Bronchial epithelial cell (primary cell): ENCODE data around the gene CREBL2. TPM values are rescaled to one million over a fixed set of nuclear protein-coding genes. Genes with fewer than 3 reads are reported as not detected.
"Not testable (repeated sequence)": the region's sequence is repeated elsewhere in the genome, so short reads cannot be mapped to it uniquely, and the experiment has no call there.

Experiments
- DNase-seq: peaks from one replicate; pipeline ENCODE4 v3.0.0-alpha.2; 2010; ENCODE audit warnings: low read depth
- FAIRE-seq: peaks from 2 replicates; lab custom pipeline; 2011; peaks lifted over from hg19 to GRCh38; lab: Jason Lieb, UNC
- H3K27me3 ChIP-seq: 2 replicates; pipeline ENCODE4 v1.5.1; 2011; ENCODE audit warnings: low read length; ENCODE audit not compliant: control insufficient read depth, insufficient read depth
- H3K36me3 ChIP-seq: 2 replicates; pipeline ENCODE4 v1.5.1; 2011; ENCODE audit warnings: low read length; ENCODE audit not compliant: control insufficient read depth, insufficient read depth
- H3K4me3 ChIP-seq: 2 replicates; pipeline ENCODE4 v1.5.1; 2011; ENCODE audit warnings: mild to moderate bottlenecking, low read depth, low read length, control low read depth
- total RNA-seq: library from RNA; depleted of rRNA; stranded (reverse); fragments of >200 nt; gene quantifications from 2 replicates; pipeline ENCODE4 v1.2.1, GENCODE V29; 2014
- TF ChIP-seq, protein P1 (sequence below): IDR thresholded peaks from 2 replicates; pipeline ENCODE4 v1.5.1; 2011; ENCODE audit warnings: mild to moderate bottlenecking, moderate library complexity, low read length, control low read depth, inconsistent platforms; ENCODE audit not compliant: insufficient read depth, severe bottlenecking

The CREBL2 gene
- total RNA-seq, 1 donor from 2014 or later: 17.9 TPM

DNA sequence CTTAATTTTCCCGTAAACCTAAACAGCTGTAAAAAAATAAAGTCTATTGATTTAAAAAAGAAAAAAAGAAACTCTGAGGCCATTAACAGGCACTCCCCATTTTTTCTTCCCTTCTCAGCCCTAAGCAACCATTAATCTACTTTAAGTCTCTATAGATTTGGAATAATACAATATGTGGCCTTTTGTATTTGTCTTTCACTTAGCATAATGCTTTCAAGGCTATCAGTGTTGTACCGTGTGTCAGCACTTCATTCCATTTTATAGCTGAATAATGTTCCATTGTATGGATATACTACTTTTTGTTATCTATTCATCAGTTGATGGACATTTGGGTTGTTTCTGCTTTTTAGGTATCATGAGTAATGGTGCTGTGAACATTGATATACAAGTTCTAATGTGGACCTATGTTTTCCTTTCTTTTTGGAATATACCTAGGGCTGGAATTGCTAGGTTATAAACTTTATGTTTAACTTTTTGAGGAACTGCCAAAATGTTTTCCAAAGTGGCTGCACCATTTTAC, 15.7 kb downstream of the CREBL2 start:
- DNase-seq: no peak
- FAIRE-seq: no peak
- H3K27me3 ChIP-seq: no peaks in the 10 kb centered on the region
- H3K4me3 ChIP-seq: no peak overlapping the region
- TF ChIP-seq, protein P1, sequence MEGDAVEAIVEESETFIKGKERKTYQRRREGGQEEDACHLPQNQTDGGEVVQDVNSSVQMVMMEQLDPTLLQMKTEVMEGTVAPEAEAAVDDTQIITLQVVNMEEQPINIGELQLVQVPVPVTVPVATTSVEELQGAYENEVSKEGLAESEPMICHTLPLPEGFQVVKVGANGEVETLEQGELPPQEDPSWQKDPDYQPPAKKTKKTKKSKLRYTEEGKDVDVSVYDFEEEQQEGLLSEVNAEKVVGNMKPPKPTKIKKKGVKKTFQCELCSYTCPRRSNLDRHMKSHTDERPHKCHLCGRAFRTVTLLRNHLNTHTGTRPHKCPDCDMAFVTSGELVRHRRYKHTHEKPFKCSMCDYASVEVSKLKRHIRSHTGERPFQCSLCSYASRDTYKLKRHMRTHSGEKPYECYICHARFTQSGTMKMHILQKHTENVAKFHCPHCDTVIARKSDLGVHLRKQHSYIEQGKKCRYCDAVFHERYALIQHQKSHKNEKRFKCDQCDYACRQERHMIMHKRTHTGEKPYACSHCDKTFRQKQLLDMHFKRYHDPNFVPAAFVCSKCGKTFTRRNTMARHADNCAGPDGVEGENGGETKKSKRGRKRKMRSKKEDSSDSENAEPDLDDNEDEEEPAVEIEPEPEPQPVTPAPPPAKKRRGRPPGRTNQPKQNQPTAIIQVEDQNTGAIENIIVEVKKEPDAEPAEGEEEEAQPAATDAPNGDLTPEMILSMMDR: no peak
- no peaks in the 10 kb centered on the region for H3K36me3 ChIP-seq

DNA sequence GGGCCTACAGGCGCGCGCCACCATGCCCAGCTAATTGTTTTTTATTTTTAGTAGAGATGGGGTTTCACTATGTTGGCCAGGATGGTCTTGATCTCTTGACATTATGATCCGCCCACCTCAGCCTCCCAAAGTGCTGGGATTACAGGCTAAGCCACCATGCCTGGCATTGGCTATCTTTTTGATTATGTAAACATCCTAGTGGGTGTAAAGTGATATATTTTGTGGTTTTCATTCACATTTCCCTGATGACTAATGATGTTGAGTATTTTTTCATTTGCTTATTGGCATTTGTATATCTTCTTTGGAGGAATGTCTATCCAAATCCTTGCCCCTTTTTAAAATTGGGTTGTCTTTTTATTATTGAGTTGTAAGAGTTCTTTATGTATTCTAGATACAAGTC, 16.3 kb downstream of the CREBL2 start:
- no peak overlapping the region for H3K4me3 ChIP-seq
- H3K36me3 ChIP-seq: no peaks in the 10 kb centered on the region
- H3K27me3 ChIP-seq: no peaks in the 10 kb centered on the region
- TF ChIP-seq, protein P1: no peak
- peak; percentile 55 for DNase-seq
- FAIRE-seq: no peak

DNA sequence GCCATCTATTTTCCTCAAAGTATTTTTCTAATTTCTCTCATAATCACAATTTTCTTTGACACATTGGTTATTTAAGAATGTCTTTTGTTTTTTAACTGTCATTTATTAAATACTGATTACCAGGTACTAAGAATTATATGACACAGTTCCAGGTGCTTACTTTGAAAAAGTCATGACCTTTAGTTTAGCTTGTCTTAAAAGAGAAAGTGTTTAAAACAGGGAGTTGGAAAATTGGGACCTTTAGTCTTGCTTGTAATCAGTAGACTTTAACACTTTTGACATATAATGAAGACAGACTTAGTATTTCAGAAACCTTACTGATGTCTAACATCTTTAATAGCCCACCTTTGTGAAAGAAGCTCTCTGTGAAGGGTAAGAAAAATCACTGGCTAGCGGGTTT, 19.2 kb downstream of the CREBL2 start:
- no peak for FAIRE-seq
- no peaks in the 10 kb centered on the region for H3K27me3 ChIP-seq
- peaks cover 1% of the 10 kb centered on the region for H3K36me3 ChIP-seq
- DNase-seq: no peak
- TF ChIP-seq, protein P1: no peak
- no peak overlapping the region for H3K4me3 ChIP-seq

DNA sequence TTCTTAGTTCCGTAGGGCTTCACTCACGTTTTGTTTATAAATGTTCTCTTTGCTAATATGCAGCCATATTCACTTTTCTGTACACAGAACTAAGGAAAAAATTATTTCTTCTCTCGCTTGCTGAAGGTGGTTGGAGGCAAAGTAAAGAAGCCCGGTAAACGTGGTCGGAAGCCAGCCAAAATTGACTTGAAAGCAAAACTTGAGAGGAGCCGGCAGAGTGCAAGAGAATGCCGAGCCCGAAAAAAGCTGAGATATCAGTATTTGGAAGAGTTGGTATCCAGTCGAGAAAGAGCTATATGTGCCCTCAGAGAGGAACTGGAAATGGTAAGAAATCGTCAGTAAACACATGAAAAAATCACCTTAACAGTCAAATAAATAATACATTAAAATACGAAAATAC, 24.0 kb downstream of the CREBL2 start:
- DNase-seq: no peak
- FAIRE-seq: no peak
- H3K27me3 ChIP-seq: no peaks in the 10 kb centered on the region
- H3K36me3 ChIP-seq: peaks cover 2% of the 10 kb centered on the region
- TF ChIP-seq, protein P1: no peak
- no peak overlapping the region for H3K4me3 ChIP-seq

DNA sequence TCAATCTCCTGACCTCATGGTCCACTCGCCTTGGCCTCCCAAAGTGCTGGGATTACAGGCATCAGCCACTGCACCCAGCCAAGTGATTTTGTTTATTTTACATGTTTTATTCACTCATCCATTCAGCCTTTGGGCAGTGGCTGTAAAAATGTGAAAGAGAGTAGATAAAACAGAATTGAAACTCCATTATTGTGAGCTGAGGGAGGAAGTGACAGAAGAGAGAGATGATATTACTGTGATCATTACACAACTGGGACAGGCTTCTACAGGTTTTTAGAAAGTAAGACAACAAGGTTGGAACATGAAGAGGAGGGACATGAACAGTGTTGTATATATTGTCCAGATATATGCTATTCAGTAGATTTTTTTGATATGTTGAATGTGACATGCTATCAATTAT, 25.0 kb downstream of the CREBL2 start:
- Histone ChIP-seq H3K36me3 (peaks cover 2% of the 10 kb centered on the region), H3K4me3 (no peak overlapping the region), H3K27me3 (no peaks in the 10 kb centered on the region)
- no peak for FAIRE-seq
- TF ChIP-seq, protein P1: no peak
- peak; percentile 72 for DNase-seq

DNA sequence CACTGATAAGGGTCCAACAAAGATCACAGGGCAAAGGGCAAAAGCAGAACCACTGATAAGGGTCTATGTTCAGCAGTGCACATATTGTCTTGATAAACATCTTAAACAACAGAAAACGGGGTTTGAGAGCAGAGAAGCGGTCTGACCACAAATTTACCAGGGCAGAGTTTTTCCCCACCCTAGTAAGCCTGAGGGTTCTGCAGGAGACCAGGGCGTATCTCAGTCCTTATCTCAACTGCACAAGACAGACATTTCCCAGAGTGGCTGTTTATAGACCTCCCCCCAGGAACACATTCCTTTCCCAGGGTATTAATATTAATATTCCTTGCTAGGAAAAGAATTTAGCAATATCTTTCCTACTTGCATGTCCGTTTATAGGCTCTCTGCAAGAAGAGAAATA, 28.3 kb downstream of the CREBL2 start:
- not testable (repeated sequence) for H3K27me3 ChIP-seq, FAIRE-seq, DNase-seq, H3K4me3 ChIP-seq, H3K36me3 ChIP-seq
